HG02943 (cell line): ENCODE data around the gene NBDY.
A peak's percentile ranks its signal among the peaks of the same experiment; 100 is the strongest.
"Not testable (repeated sequence)": the region's sequence is repeated elsewhere in the genome, so short reads cannot be mapped to it uniquely, and the experiment has no call there.

ENCODE experiments used
- ATAC-seq: cut with Tn5 transposase; IDR thresholded peaks from one replicate; pipeline ENCODE4 v1.9.1; 2021; ENCODE audit warnings: mild to moderate bottlenecking, low read depth, moderate library complexity; ENCODE audit not compliant: unreplicated experiment

The NBDY gene, protein sequence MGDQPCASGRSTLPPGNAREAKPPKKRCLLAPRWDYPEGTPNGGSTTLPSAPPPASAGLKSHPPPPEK

DNA sequence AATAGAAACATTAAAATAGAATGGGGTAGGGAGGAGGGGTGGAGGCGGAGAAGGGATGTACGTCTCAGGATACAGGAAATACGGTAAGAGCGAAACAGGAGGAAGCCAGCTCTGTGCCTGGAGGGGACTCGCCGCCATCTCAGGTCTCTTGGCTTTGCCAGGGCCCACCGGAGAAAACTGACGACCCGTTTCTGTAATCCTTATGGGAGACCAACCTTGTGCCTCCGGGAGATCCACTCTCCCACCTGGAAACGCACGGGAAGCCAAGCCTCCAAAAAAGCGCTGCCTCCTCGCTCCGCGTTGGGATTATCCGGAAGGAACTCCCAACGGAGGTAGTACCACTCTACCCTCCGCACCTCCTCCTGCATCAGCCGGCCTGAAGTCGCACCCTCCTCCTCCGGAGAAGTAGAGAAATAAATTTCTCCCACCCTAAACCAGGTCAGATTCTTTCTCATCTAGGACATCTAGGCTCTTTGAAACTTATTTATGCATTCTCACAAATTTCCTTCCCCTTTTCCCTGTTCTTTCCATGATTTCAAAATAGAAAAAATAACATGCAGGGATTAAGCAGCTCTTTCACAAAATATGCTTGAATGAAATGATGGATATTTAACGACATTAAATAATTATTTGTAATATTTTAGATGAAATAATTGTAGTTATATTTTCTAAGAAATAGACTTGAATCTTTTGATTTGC is at the start of gene NBDY:
NBDY (plus strand) TSS at position 92 of the 699 bp plus-strand sequence; CDS start at position 203, 111 bp downstream.
- ATAC-seq = peak; percentile 53

DNA sequence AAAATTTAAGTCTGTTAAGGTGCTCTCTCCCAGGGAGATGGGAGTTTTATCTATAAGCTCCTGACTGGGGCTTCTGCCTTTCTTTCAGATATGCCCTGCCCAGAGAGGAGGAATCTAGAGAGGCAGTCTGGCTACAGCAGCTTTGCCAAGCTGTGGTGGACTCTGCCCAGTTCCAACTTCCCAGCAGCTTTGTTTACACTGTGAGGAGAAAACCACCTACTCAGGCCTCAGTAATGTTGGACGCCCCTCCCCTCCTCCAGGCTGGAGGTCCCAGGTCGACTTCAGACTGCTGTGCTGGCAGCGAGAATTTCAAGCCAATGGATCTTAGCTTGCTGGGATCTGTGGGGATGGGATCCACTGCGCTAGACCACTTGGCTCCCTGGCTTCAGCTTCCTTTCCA is 24.5 kb upstream of the NBDY start:
- ATAC-seq = not testable (repeated sequence)

GRCh38 chrX:56726605-56727004 is 2.4 kb upstream of the NBDY start:
- no peak for ATAC-seq

DNA sequence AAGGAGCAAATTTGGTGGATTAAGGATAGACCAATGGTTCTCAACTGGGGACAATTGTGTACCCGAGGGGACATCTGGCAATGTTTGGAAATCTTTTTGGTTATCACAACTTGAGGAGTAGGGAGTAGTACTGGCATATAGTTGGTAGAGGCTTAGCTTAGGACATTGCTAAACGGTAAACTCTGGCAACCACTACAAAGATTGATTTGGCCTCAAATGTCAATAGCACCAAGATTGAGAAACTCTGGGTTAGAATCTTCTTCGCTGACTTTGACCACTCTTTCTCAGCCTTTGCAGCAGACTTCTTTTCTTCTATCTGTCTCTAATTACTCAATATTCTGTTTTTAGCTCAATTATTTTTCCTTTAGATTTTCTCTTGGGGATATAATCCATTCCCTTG is 1.5 kb upstream of the NBDY start:
- ATAC-seq = no peak

- no peak for ATAC-seq
Observed at GRCh38 chrX:56728321-56728720, 722 bp upstream of the NBDY start.

GRCh38 chrX:56728752-56729151 is 291 bp upstream of the NBDY start:
- peak; percentile 55 for ATAC-seq

DNA sequence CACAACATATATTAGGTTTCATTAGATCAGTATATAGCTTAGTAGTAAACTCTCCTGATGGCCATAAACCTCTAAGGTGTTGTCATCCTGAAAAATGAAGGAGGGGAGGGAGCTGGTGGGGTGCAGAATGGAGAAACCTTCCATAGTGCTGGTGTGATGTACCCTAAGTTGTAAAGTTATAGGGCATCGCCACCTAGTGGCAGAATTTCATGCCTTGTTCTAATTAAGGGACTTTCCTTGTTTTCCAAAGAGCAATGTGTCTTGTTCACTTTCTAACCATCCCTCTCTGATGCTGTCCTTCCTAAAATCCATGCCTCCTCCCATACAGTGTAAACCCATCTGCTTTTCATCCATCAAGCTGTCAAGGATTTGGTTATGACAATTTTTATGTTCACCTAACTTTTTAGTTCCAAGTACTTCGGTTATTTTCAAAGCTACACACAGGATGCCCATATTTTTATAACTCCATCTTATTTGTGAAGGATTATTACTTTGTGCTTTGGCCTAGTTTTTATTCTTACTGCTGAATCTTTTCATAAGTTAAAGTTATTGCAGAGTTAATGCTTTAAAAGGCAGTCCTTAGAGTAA is 4.5 kb downstream of the NBDY start:
- ATAC-seq = no peak

GRCh38 chrX:56736219-56736618 is 7.2 kb downstream of the NBDY start:
- ATAC-seq = no peak

GRCh38 chrX:56738670-56739069 is 9.6 kb downstream of the NBDY start:
- no peak for ATAC-seq

GRCh38 chrX:56744996-56745395 is 16.0 kb downstream of the NBDY start:
- ATAC-seq = no peak

DNA sequence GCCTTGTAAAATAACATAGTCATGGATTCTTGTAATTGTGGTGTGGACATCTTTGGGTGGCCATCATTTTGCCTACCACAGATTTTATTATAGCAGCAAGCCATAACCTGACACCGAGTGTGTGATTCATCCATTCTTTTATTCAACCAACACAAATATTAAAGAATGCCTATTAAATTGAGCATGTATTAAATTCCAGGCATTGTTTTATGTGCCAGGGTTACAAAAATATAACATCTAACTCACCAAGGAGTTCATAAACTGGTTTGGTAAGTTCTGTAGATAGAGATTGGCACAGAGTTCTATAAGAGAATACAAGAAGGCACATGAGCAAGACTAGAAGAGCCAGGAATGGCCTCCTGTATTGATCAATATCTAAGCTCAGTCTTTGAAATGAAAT is 18.0 kb downstream of the NBDY start:
- ATAC-seq = no peak

DNA sequence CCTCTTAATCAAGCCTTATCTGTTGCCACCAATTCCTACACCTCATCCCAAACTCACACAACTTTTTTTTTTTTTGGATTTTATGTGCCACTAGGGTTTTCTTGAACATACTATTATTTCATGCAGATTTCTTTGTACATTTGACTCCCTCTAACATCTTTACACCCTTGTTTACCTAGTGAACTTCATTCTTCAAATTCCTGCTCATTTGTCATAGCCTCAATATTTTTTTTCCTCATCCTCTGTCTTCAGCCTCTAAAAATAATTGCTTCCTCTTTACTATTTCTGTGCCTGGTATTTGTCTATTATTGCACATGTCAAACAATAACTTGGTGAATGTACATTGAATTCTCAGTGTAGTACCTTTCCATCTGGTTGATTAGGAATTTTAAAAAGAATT is 22.0 kb downstream of the NBDY start:
- ATAC-seq = no peak

DNA sequence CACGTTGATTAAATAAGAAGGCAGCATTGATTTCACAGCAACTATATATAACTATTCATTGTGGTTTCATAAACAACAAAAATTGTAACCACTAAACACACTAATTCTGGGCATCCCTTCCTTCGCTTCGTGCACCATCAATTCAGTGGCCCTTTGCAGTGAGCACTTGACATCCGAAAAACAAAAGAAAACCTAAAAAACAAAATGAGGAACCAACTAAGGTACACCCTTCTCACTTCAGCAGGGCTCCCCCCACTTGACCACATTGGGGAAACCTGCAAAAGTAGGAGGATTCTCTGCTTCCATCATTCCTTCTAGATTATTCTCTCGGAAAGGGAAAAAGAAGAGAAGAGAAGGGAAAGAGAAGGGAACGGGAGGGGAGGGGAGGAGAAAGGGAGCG is 28.3 kb downstream of the NBDY start:
- ATAC-seq = no peak

- no peak for ATAC-seq
Observed at GRCh38 chrX:56758456-56758855, 29.4 kb downstream of the NBDY start.

- no peak for ATAC-seq
Observed at GRCh38 chrX:56759736-56760409, 30.8 kb downstream of the NBDY start.

DNA sequence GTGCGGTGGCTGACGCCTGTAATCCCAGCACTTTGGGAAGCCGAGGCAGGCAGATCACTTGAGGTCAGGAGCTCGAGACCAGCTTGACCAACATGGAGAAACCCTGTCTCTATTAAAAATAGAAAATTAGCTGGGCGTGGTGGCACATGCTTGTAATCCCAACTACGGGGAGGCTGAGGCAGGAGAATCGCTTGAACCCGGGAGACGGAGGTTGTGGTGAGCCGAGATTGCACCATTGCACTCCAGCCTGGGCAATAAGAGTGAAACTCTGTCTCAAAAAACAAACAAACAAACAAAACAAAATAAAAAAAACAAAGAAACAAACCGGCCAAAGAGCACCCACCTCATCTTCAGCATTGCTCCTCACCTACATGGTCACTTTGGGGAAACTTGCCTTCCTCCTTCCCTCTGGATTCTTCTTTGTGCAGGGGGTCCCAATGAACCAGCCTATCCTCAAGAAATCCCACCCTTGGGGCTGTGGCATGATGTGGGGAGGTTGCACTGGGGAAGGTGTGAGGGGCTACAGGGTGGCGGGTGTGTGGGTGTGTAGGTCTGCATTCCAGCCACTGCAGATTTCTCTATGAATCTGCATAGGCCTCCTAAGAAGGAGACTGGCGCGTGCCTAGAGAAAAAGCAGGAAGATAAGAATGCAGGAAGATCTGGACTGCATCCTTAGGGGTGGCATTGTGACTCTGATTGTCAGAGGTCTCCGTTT is 31.5 kb downstream of the NBDY start:
- not testable (repeated sequence) for ATAC-seq

GRCh38 chrX:56761167-56761566 is 32.1 kb downstream of the NBDY start:
- no peak for ATAC-seq

GRCh38 chrX:56762220-56762619 is 33.2 kb downstream of the NBDY start:
- ATAC-seq = no peak

DNA sequence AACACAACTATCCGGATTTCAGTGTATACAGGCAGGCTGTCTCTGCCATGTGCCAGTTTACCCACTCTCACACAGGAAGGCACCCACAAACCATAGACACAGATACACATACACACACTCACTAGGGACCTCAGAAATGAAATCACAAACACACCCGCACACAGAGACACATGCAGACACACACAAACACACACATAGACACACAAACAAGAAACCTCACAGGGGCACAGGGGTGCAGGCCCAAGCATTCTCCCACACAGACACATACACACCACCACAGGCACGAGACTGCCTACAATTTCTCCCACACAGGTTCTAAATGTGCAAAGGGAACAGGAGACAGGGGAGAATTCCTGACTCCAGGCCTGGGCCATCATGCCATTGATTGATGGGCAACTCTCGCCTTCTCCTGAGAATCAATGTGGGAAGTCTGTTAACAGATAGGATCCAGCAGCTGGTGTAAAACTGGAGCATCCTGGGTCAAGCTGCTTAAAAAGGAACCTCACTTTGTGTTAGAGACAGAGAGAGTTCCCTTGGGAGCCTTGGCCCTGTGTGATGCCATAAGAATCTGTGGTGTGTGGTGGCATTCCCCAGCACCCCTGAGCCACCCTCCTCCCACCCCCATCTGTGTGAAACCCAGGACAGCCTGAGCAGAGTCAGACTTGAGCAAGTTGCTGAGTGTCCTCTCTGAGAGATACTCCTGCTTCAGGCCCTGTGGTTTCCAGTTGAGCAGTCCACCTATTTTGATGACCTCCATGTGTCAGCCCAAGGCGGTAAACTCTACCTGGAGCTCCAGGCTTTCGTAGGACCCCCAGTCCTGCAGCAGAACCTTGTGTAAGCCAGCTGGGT is 33.9 kb downstream of the NBDY start:
- no peak for ATAC-seq

DNA sequence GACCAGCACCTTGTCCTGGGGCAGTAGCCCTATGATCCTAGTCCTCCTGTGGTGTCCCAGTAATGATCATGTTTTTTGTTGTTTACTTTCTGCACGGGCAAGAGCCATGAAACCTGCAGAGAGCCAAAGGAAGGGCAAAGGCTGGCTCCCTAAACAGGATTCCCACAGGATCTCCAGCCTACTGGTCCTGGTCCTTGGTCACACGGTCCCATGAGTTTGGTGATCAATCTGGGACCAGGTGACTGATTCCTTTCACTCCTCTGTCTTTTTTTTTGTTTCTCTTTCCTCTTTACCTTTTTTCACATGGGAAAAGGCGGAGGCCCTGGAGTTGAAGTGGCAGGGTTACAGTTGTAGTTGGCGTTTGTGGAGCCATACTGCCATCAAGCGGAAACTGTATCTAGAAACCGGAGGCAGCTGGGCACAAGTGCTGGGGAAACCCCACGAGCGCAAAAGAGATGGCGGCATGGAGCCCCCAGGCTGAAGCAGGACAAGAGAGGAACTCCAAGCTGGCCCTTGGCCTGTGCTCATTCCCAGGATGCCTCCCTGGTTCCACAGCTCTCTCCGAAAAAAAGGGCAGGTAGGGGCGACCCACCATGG is 34.6 kb downstream of the NBDY start:
- peak; percentile 37 for ATAC-seq
